Ishikawa (cell line): ENCODE data around the gene BCDIN3D.

Source experiments
- CEBPB ChIP-seq: IDR thresholded peaks from 2 replicates; pipeline ENCODE4 v1.6.1; 2012
- CREB1 ChIP-seq: IDR thresholded peaks from 2 replicates; pipeline ENCODE4 v1.6.1; 2012; ENCODE audit warnings: low read depth
- EGR1 ChIP-seq: IDR thresholded peaks from 2 replicates; pipeline ENCODE4 v1.6.1; 2012
- EP300 ChIP-seq: IDR thresholded peaks from 2 replicates; pipeline ENCODE4 v1.6.1; 2012; ENCODE audit warnings: borderline replicate concordance
- FOXM1 ChIP-seq: IDR thresholded peaks from 2 replicates; pipeline ENCODE4 v1.6.1; 2012; ENCODE audit warnings: low read depth, borderline replicate concordance
- NFIC ChIP-seq: IDR thresholded peaks from 2 replicates; pipeline ENCODE4 v1.6.1; 2012
- RAD21 ChIP-seq: IDR thresholded peaks from 2 replicates; pipeline ENCODE4 v1.6.1; 2012; ENCODE audit warnings: low read depth
- REST ChIP-seq: IDR thresholded peaks from 2 replicates; pipeline ENCODE4 v1.6.1; 2012; ENCODE audit warnings: low read depth, mild to moderate bottlenecking
- TAF1 ChIP-seq: IDR thresholded peaks from 2 replicates; pipeline ENCODE4 v1.6.1; 2012; ENCODE audit warnings: low read depth, mild to moderate bottlenecking
- TCF12 ChIP-seq: IDR thresholded peaks from 2 replicates; pipeline ENCODE4 v1.6.1; 2012; ENCODE audit warnings: low read depth
- TEAD4 ChIP-seq: IDR thresholded peaks from 2 replicates; pipeline ENCODE4 v1.6.1; 2012
- YY1 ChIP-seq: IDR thresholded peaks from 2 replicates; pipeline ENCODE4 v1.6.1; 2012; ENCODE audit warnings: low read depth
- ZBTB7A ChIP-seq: IDR thresholded peaks from 2 replicates; pipeline ENCODE4 v1.6.1; 2012; ENCODE audit warnings: low read depth
- TF ChIP-seq, protein P1 (sequence below): IDR thresholded peaks from 2 replicates; pipeline ENCODE4 v1.6.1; 2012
- TF ChIP-seq, protein P2 (sequence below): IDR thresholded peaks from 2 replicates; pipeline ENCODE4 v1.6.1; 2012

BCDIN3D gene

DNA sequence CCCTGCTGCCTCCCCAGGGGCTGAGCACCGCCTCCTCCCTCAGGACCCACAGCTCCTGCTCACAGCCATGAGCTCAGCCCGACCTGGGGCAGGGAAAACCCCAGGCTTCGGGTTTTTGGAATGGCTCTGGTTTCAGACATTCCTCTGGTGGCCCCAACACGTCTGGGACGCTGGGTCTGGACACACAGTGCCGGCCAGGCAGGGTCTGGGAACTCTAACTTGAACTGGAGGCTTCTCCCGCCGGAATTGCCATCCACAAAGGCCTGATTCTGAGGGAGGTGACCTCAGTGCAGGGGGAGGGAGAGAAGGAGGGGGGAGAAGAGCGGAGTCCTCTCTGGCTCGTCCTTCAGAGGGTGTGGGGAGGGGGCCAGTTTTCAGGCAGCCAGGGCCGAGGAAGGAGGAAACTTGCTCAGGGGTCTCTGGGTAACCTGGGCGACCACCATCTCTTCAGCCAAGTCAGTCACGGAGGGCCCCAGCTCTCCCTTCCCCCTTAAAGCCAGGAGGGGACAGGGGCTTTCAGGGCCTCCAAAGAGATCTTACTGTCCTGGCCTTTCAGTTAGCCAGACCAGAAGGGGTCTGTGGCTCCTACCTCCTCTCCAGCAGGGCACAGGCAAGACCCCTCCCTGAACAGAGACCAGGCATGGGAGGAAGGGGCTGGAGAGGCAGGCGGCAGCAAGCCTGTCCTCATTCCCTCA lies 34.1 kb downstream of the BCDIN3D start:
- TF ChIP-seq TCF12 = no peak
- TF ChIP-seq, protein P1, sequence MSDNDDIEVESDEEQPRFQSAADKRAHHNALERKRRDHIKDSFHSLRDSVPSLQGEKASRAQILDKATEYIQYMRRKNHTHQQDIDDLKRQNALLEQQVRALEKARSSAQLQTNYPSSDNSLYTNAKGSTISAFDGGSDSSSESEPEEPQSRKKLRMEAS = no peak
- TF ChIP-seq TAF1 = no peak
- no peak for TF ChIP-seq EGR1
- TF ChIP-seq CREB1 = no peak
- no peak for TF ChIP-seq CEBPB
- TF ChIP-seq YY1 = no peak
- no peak for TF ChIP-seq RAD21
- no peak for TF ChIP-seq FOXM1

DNA sequence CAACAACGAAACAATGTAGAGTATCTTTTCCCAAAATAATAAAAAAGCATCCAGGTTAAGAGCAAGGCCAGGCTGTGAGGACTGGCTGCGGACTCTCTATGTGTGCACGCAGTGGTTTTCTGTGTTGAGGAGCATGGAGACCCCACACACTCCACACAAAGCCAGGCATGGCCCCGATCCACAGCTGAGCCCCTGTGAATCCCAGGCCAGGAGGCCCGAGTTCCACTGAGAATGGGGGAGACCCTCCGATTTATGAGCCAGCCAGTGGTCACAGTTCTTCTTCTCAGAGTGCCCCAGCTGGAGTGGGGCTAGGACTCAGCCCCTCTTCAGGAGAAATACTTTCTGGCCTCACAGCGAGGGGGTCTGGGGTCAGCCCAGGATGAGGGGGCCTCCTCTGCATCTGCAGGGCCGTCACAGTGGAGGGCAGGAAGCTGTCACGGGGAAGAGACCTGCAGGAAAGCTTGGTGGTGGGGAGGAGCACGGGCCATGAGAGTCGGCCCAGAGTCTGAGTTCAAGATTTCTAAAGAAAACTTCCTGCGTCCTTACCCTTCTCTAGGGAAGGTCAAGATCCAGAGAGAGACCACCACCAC lies 34.8 kb downstream of the BCDIN3D start:
- no peak for TF ChIP-seq RAD21
- TF ChIP-seq, protein P2, sequence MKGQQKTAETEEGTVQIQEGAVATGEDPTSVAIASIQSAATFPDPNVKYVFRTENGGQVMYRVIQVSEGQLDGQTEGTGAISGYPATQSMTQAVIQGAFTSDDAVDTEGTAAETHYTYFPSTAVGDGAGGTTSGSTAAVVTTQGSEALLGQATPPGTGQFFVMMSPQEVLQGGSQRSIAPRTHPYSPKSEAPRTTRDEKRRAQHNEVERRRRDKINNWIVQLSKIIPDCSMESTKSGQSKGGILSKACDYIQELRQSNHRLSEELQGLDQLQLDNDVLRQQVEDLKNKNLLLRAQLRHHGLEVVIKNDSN = no peak
- TF ChIP-seq, protein P1 = no peak
- no peak for TF ChIP-seq YY1
- no peak for TF ChIP-seq REST
- TF ChIP-seq EP300 = no peak
- no peak for TF ChIP-seq FOXM1
- no peak for TF ChIP-seq ZBTB7A
- TF ChIP-seq CEBPB = no peak
- no peak for TF ChIP-seq NFIC
- TF ChIP-seq CREB1 = no peak

- TF ChIP-seq NFIC (no peak), YY1 (no peak), TCF12 (no peak), EGR1 (no peak), CEBPB (no peak), TEAD4 (no peak), RAD21 (no peak), ZBTB7A (no peak)
- TF ChIP-seq, protein P1 = no peak
- TF ChIP-seq, protein P2 = no peak
These were observed 36.0 kb downstream of the BCDIN3D start for GRCh38 chr12:49806877-49807276.

DNA sequence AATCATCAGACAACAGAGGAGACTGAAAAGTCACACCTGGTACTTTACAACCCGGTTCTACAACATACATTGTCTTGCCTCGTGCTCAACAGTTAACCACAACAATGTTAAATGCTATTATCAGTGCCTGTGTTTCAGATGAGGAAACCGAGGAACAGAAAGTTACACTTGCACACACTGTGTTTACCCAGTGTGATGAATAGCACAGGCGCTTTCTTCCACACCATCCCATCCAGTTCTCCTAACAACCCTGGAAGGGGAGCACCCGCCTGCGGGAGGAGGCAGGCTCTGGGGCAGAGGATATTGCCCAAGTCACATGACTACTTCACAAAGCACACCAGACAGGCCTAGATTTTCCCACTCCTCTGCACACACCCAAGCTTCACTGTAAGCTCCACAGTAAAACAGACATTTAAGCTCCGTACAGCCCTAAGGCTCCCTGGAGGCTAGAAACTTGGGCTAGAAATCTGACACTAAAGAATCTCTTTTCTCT lies 36.5 kb downstream of the BCDIN3D start:
- TF ChIP-seq CEBPB = no peak
- TF ChIP-seq TAF1 = no peak
- TF ChIP-seq TEAD4 = no peak
- no peak for TF ChIP-seq RAD21
- no peak for TF ChIP-seq ZBTB7A

DNA sequence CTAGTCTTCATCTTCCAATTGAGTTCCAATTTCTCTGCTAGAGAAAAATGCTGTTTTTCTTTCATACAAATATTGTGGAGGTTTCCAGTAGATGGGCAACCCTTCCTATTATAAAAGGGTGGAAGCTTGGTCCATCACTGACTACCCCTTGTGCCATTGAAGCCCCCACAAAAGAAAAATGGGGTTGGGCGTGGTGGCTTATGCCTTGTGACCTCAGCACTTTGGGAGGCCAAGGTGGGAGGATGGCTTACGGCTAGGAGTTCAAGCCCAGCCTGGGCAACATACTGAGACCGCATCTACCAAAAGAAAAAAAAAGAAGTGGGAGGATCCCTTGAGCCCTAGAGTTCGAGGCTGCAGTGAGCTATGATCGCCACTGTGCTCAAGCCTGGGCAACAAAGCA lies 37.5 kb downstream of the BCDIN3D start:
- TF ChIP-seq CEBPB = no peak
- TF ChIP-seq, protein P2 = no peak

GRCh38 chr12:49804821-49805220 lies 38.1 kb downstream of the BCDIN3D start:
- TF ChIP-seq TEAD4 (no peak), EGR1 (no peak)

DNA sequence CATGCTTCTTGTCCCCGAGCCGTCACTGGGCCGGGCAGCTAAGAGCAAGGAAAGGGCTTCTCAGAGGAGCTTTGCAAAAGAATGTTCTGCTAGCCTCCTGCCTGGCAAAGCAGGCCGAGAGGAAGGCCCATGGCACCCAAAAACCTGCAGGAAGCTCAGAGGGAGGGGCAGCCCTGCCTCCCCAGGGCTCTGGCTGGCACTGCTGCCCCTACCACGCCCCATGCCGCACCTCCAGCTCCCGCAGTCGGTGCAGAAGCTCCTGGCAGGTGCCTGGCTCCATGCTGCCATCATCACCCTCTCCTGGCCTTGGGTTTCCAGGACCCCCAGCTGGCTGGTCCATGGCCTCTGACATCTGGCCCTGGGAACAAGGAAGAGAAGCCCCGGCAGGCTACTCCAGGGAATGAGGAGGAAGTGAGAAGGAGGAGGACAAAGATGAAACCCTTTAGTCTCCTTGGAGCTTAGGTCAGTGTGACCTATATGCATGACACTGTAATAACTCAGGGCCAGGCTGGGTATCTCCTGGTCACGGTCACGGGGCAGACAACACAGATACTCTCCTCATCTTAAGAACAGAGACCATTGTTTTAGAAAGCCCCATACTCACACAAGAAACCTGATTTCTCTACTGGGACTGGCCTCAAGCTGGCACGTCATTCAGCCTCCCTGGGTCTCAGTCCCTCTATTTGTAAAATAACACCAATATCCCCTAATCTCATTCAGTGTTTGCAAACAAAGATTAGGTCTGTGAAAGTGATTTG lies 39.0 kb downstream of the BCDIN3D start:
- no peak for TF ChIP-seq NFIC
- TF ChIP-seq EP300 = no peak
- TF ChIP-seq, protein P2 = no peak
- no peak for TF ChIP-seq CEBPB
- TF ChIP-seq RAD21 = no peak
- no peak for TF ChIP-seq FOXM1
- TF ChIP-seq TEAD4 = no peak
- TF ChIP-seq CREB1 = no peak
- TF ChIP-seq, protein P1 = no peak
- no peak for TF ChIP-seq YY1
- TF ChIP-seq ZBTB7A = no peak
- TF ChIP-seq EGR1 = no peak
- no peak for TF ChIP-seq REST
- no peak for TF ChIP-seq TCF12
- no peak for TF ChIP-seq TAF1
